GM15510 (cell line): ENCODE results near the gene LDLRAD3.

Experiments used
- POLR2A ChIP-seq: IDR thresholded peaks from 3 replicates; pipeline ENCODE4 v1.6.1; 2011; ENCODE audit warnings: borderline replicate concordance; ENCODE audit not compliant: insufficient read length; ENCODE audit errors: extremely low read depth

Gene LDLRAD3

DNA sequence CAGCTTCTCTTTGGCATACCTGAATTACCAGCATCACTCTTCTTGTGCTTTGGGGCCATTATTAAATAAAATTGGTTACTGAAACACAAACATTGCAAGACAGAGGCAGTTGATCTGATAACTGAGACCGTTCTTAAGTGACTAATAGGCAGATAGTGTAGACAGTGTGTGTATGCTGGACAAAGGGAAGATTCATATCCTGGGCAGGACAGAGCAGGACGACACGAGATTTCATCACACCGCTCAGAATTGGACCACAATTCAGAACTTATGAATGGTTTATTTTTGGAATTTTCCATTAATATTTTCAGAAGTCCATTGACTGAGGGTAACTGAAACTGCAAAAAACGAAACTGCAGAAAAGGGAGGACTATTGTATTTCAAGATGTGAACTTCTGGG, 68.6 kb downstream of the LDLRAD3 start:
- no peak for TF ChIP-seq POLR2A

DNA sequence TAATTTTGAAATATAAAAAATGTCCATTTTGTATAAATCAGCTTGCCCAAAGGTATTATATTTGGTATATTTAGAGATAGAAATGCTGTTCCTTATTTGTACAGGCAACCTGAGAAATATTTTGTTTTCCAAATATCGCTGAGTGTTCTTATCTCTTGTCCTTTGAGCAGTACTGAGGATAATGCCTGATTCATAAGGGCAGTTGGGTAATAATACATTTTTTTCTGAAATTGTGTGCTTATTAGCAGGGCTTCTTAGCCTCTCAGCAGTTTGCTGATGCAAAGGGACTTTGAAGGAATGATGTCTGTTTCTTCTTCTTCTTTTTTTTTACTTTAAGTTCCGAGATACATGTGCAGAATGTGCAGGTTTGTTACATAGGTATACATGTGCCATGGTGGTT, 69.1 kb downstream of the LDLRAD3 start:
- TF ChIP-seq POLR2A, result no peak

DNA sequence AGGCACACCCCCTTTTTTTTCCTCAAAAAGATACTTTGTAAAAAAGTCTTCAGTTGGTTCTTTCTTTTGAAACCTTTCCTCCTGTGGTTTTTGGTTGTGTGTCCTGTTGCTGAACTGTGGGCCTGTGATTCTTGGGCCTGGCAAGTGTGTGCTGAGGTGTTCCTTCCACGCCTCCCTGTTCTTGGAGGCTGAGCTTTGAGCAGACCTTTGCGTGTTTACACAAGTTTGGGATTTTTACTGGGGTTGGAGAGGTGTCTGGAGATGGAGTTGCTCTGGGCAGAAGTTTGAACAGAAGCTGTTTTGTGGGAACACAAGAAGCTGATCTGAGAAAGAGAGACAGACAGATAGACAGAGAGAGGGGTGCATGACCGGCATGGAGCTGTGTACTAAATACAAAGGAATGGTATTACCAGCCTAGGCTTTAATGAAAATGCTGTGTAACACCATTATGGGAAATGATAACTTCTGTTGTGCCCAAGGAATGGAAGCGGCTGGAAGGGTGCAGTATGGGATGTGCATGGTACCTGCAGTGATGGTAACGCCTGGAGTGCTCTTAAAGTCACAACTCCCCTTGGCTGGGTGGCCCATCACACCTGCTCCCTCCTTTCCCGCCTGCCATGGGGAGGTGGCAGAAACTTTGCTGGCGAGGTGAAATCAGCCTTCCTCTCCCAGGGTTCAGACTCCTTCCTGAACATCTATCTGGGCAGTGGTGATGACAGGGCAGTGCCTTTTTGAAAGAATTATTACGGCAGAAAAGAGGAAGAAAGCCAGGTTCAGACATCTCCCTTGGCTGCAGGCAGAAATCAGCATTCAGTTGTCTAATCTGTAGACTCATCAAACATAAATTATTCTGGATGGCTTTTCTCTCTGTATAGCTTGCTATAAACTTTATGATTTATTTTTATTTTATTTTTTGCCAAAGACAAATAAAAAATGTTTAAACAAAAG, 70.4 kb downstream of the LDLRAD3 start:
- no peak for TF ChIP-seq POLR2A

DNA sequence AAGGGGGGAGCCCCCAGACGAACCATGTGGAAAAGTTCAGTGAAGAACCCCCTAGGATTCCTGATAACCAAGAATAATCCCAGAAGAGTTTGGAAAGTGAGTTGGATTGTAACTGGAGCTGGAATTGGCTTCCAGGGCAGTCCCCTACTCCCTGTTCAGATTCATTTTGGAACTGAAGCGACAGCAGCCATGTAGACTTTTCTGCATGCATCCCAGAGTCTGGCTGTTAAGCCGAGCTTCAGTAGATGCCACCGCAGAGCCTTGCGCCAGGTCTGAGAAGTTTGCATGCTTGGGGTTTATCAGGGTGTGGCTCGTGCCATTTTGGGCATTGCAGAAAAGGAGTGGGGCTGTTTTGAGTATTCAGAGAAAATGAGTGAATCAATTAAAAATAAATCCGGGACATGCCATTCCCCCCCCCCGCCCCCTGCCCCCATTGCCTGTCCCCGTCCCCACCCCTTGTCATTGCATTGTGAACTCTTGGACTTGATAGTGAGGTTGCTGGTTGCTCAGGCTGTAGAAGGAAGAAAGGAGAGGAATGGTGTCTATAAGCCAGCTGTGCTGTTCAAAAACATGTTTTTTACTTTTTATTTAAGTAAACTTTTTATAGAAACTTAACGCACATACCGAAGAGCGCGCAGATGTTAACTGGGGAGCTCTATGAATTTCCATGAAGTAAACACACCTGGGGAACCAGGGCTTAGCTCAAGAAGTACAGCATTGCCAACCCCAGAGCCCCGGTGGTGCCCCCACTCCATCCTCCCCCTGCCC, 71.2 kb downstream of the LDLRAD3 start:
- TF ChIP-seq POLR2A, result no peak

DNA sequence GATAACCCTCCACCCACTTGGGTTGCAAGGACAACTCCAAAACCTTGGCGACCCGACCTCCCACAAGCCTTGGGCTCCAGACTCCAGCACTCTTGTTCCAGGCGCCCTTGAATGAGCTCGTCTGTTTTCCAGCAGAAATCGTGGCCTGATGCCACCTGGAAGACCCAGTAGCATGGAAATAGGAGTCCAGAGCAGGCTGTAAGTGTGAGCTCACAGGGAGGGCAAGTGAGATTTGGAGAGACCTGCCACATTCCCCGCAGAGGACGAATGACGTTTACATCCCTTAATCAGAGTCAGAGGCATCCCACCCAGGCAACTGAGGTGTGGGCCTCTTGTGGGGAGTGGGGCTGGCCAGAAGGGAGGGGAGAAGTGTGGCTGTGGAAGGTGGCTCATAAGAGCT, 71.9 kb downstream of the LDLRAD3 start:
- TF ChIP-seq POLR2A, result no peak

DNA sequence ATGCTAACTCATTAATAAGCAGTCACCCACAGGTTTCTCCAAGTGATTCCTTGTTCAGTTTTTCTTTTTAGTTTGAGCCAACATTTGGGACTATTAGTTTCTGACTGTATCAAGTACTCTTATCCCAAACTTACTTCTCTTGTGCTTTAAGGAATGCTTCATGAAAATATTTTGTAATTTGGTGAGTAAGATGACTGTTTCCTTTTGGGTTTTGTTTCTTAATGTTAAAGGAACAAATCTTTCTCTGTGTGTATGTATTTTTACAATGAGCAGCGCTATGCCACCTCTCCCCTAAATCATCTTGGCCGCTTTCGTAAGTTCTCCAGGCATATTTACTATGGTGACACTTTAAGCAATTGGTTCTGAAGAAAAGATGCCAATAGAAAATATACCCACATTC, 72.4 kb downstream of the LDLRAD3 start:
- TF ChIP-seq POLR2A, result no peak

DNA sequence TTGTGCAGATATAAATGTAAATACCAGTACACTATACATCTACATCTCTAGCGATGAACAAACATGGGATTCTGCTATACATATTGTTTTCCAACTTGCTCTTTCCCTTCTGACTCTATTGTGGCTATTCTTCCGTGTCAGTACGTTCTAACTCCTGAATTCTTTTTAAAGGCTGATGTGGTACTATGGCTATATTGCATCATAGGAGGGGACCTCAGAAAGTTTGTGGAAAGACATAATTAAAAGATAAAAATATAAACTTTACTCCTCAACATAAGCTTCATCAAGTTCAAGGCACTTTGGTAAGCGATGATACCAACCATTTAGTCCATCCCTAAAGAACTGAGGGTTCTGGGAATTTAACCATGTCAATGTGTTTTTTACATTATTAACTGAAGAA, 72.8 kb downstream of the LDLRAD3 start:
- TF ChIP-seq POLR2A, result no peak

DNA sequence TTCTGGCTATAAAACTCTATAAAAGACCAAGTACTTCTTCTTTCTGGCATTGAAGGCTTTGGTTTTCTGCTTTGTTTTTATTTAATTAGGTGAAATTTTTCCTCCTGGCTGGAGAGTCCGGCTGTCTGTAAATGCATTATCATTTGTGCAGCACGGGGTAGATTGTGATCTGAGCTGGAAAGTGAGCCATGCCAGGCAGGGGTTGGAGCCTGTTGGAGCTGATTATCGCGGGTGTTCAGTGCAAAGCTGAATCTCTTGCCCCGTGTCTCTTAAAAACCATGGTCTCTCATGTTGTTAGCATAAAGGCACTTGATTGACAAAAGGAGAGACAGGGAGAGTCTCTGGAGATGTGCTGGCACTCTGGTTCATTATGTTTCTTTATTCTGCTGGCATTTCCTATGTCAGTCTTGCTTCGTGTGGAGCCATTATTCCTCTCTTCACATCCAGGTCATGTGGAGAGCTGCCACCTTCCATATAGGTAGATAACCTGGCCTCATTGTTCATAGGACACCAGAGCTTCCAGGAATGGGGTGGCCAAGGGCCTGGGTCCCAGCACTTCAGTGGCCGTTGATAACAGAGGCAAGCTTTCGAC, 75.2 kb downstream of the LDLRAD3 start:
- TF ChIP-seq POLR2A, result no peak

DNA sequence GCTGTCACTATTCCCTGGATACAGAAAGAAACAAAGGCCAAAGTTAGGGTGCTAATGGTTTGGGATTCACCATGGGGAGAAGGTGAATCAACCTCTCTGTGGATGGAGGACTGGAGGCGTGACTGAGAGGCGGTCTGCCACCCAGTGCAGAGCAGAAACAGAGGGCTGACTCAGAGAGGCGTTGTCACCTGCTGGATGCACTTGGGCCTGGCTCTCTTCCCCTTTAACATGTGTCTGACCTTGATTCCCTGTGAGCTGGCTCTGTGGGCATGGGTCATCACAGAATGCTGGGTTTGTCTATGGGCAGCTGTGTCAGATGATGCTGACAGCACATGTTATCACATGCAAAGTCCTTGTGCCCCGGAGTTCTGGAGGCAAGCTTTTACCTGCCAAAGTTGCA, 75.9 kb downstream of the LDLRAD3 start:
- TF ChIP-seq POLR2A, result no peak

DNA sequence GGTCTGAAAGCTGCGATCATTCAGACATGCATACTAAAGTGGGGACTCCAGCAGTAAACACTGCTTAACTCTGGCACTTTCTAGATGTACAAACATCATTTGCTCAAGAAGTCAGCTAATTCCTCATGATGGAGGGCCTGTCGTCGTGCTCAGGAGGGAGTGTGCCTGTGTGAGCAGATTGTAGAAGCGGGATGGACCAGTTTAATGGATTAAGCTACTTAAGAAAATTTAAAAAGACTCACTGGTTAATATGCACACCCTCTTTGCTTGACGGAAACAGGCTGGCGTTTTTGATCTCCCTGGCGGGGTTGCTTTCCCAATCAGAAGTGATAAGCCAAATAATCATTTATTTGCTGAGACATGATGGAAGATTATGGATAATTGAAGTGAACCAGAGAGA, 79.0 kb downstream of the LDLRAD3 start:
- no peak for TF ChIP-seq POLR2A

DNA sequence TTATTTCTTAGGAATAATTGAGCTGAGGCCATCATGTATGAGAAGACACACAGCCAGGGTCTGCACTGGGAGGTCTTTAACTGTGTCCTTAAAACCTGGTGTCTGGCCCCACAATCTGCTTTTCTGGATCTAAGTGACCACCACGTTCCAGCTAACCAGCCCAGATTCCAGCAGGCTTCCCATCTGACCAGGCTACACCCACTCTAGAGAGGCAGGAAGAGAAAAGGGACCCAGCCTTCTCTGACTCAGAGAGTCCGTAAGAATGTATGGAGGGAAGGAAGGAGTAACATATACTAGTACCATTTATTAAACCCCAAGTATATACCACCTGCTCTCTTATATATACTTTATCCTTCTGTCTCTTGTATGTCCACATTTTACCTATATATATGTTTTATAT, 80.1 kb downstream of the LDLRAD3 start:
- TF ChIP-seq POLR2A, result no peak

DNA sequence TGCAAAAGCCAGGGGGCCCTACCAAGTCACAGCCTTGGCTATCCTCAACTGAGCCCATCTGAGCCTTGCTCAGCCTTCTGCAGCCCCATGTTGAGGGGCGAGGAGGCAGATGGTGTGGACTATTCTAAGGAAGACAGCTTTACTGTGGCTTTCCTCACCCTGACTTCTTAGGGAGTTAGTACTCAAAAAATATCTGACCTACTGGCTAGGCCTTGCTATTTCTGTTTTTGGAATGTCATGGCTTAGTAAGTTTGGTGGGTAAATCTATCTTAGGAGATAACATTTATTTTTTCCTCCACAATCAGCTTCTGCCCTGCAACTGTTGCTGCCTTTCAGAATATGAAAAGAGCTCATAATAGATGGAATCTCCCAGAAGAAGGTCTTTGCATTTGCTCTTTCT, 80.9 kb downstream of the LDLRAD3 start:
- TF ChIP-seq POLR2A, result no peak

DNA sequence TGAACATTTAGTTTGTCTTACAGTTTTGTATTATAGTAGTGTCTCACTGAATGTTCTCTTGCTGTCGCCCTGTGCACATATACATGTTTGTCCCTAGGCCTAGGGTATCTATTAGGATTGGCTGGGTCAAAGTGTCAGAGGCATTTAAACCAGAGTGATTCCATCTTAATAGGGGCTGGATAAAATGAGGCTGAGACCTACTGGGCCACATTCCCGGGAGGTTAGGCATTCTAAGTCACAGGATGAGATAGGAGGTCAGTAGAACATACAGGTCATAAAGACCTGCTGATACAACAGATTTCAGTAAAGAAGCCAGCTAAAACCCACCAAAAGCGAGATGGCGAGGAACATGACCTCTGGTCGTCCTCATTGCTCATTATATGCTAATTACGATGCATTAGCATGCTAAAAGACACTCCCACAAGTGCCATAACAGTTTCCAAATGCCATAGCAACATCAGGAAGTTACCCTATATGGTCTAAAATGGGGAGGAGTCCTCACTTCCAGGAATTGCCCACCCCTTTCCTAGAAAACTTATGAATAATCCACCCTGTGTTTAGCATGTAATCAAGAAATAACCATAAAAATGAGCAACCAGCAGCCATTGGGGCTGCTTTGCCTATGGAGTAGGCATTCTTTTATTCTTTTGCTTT, 82.6 kb downstream of the LDLRAD3 start:
- no peak for TF ChIP-seq POLR2A

DNA sequence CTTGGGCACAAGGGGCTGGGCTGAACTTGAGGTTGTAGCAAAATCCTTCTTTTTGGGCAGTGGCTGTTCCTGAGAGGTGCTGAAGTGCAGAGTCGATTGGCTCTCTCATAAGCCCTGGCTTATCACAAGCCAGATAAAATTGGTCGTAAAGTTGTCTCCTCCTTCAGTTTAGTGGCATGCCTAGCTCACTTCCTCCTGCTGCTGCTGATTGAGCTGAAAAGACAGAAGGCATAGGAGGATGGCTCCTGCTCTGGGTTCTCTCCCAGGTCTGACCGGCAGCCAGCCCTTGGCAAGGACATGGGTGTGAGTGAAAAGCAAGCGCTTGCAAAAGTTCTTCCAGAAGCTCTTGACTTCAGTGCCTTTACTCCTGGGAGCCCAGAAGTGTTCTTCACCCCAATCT, 83.9 kb downstream of the LDLRAD3 start:
- TF ChIP-seq POLR2A, result no peak

DNA sequence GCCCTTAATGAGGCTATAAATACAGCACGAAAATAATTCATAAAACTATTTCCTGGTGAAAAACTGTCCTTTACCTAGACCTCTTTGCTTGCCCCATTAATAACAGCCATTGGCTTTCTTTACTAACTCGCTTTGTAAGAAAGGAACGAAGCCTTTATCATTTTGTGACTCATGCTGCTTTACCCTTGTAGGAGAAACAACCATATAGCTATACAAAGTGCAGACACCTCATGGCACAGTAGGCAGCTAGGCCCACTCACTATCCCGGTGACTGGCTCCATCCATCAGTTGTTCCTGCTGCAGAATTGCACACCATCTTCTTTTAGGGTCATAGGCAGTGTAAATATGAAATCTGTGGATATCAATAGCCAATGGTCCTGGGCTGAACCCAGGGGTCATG, 85.8 kb downstream of the LDLRAD3 start:
- no peak for TF ChIP-seq POLR2A
